Vagina (tissue), 2 donors: ENCODE data around the gene USP17L26.
"Not testable (repeated sequence)": the region's sequence is repeated elsewhere in the genome, so short reads cannot be mapped to it uniquely, and the experiment has no call there.

Source experiments
- CTCF ChIP-seq, 3 experiments: fragments of 450-650 bp in 2 of 3; fragments of 200-600 bp in 1 of 3; sonication (generic) in 1 of 3; IDR thresholded peaks; one replicate each; pipeline ENCODE4 v1.5.1; 2017 to 2019; ENCODE audit warnings: antibody characterized with exemption in 3 of 3, mild to moderate bottlenecking in 2 of 3, moderate library complexity in 2 of 3
- POLR2AphosphoS5 ChIP-seq, 2 donors: sonication (generic); formaldehyde crosslinking; IDR thresholded peaks; one replicate each; pipeline ENCODE4 v1.9.0; 2017; ENCODE audit warnings: antibody characterized with exemption in 2 of 2, mild to moderate bottlenecking in 2 of 2, low read depth in 1 of 2; ENCODE audit not compliant: insufficient read depth in 1 of 2

GRCh38 chr4:9362829-9363228 lies 28.4 kb downstream of the USP17L26 start, which contains the start of gene USP17L30:
- TF ChIP-seq CTCF (IDR thresholded peaks at IDR 0.05); POLR2AphosphoS5 (IDR thresholded peaks at IDR 0.05; ENCODE audit: insufficient read depth in 1 of 2, low read depth in 1 of 2): not testable (repeated sequence)
